Stimulated activated CD4-positive, alpha-beta T cell treated with anti-CD3 and anti-CD28 coated beads, Interleukin-1b, Interleukin-23, amount 100 ng/mL, for 24 hours (primary cell): ENCODE measurements around the gene DPH2.

Source experiments
- DNase-seq, 4 experiments: peaks; one replicate each; pipeline ENCODE4 v3.0.0-alpha.2; 2020; ENCODE audit warnings: low read depth in 4 of 4, low spot score in 1 of 4

Gene DPH2

DNA sequence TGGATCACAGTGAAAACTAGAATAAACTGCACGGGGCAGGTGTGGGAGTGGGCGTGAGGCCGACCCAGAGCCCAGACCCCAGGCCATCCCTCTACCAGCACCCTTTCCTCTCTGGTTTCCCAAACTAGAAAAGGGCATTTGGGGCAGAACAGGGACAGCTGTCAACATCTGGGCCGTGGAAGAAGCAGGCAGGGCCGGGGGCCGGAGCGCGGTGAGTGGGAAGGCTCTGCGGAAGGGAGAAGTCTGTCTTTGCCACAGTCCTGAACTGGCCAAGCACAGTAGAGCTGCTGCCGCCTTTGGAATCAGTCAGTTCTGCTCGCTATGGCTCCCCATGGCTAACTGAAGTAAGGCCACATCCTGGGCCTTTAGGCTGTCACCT lies 28.2 kb downstream of the DPH2 start:
- DNase-seq = no peak

- no peak for DNase-seq
Observed at GRCh38 chr1:43999455-43999854, 29.6 kb downstream of the DPH2 start.

- no peak for DNase-seq
Observed at GRCh38 chr1:44000122-44000665, 30.4 kb downstream of the DPH2 start.

DNA sequence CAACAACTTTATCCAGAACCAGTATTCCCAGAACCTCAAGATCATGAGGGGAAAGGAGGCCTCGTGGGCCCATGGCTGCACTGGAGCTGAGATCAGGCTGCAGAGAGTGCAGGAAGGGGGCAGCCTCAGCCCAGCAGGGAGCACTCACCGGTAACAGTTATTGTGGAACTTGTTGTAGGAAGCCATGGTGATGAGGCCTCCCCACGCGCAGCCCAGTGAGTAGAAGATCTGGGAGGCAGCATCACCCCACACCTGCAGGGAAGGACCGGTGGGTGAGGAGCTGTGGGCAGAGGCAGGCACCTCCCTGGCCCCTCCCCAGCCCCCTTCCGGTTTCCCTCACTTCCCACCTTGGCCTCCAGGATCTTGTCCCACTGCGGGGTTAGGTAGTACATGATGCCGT lies 32.4 kb downstream of the DPH2 start:
- DNase-seq = no peak

DNA sequence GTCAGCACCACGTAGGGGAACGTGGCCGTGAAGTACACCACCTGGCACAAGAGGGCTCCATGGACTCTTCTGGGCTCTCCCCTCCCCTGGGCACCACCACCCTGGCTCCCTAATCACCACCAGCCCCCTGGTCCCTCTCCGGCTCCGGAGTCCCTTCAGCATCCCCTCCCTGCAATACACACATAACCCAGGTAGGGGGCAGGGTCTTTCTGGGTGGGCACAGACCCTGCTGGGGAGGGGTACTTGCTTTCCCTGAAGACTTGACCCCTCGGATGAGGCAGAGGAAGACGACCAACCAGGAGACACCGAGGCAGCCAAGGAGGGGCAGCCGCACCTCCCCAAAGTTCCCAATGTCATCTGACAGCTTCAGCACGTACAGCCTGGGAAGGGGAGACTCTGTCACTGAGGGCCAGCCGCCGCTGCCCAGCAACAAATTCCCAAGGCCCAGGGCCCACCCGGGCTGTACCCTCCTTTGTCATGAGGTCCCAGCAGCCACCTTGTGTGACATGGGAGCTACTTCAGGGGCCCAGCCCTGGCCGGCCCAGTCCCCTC lies 32.9 kb downstream of the DPH2 start:
- DNase-seq = no peak

DNA sequence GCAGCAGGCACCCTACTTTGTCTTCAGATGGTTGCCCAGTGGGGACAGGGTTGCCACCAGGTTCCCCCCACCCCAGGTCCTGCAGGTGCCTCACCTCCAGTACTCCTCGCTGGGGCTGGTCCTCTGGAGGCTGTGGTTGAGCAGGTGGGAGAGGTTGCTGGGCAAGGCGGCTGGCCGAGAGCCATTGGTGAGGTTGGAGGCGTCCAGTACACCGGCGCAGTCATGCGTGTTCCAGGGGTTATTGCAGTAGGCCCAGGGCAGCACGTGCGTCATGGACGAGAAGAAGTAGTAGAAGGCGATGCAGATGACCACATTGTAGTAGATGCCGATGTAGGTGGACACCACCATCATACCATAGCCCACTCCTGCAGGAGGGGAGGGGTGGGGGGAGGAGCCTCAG lies 38.4 kb downstream of the DPH2 start:
- no peak for DNase-seq

DNA sequence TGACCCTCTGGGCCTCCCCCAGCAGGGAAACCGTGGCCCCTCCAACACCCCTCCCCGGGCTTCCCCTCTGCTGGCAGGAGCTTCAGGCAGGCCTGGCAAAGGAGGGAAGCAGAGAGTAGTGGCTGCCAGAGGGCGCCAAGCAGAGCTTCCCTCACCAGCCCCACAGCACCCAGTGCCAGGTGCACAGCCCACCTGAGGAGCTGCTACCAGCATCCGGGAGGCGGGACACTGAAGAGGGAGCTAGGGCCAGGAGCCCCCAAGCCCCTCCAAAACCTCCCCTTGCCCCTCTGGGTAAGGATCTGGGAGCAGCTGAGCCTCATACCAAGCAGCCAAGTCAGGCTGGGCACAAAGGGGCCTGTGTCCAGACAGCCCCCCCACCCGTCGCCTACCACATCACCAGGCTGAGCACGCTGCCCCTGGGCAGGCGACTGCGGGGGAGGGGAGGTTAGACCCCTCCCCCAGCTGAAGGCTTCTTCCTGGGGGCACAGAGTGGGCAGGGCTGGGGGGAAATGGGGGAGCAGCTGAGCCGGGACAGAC lies 41.2 kb downstream of the DPH2 start:
- DNase-seq = no peak

GRCh38 chr1:44012404-44012803 lies 42.6 kb downstream of the DPH2 start:
- DNase-seq = no peak

GRCh38 chr1:44012941-44013609 lies 43.3 kb downstream of the DPH2 start:
- DNase-seq = no peak

DNA sequence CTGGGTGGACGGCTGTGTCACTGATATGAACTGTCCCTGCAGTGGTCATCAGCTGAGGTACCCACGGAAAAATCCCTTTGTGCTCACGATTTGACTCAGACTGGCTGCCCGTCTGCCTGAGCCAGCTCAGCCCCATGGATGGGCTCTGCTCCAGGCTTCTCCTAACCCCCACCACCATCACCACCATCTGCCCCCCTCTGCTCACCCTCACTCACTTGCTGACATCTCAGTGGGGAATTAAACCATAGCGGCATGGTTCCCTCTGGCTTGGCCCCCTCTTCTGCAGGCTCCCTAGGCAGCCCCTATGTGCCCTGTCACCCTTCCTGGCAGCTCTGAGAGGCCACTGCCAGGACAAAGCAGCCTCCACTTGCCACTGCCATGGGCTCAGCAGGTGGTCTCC lies 44.1 kb downstream of the DPH2 start:
- no peak for DNase-seq

DNA sequence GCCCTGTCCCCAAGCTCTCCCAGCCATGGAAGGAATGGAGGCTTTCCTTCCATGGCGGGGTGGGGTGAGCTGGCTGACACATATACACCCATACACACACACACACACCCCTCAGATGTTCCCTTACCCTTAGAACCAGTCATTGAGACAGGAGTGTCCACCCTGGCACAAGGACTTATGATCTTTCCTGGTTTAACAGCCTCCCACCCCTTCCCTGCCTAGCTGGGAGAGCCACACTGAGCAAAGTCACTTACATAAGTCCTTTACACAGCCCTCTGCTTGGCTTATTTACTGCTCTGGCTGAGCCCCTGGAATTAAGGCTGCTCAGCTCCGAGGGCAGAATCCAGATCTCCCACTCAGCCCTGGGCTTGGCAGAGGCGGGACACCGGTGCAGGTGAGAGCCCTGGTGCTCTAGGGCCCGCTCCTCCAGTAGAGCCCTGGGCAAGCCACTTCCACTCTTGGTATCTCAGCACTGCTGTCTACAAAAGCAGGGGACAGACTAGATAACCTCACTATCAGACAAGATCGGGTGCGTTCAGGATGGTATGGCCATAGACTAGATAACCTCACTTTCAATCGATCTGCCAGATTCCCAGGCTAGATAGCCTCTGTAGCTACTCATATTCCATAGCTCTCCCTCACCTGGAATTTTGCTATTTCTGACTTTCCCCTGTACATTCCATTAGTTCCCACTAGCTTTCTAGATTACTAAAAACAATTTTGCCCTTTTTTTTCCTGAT lies 44.7 kb downstream of the DPH2 start:
- no peak for DNase-seq

DNA sequence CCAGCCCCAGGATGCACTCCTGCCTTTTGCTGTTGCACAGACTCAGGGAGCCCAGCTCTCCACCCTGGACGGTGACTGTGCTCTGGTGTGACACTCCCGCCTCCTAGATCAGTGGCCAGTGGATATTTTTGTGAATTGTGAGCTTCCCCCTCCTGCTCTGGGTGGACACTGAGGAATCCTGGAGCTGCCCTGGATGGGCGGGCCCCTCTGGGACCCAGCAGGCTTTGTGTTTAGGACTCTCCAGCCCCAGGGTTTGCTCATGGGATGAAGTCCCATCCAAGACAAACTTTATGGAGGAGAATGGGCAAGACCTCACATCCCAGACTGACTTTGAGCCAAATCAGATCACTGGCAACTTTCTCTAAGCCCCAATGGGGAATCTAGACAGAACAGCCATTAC lies 45.4 kb downstream of the DPH2 start:
- no peak for DNase-seq

GRCh38 chr1:44016041-44016889 lies 46.5 kb downstream of the DPH2 start:
- no peak for DNase-seq

- DNase-seq = no peak
Observed at GRCh38 chr1:44016890-44017400, 47.1 kb downstream of the DPH2 start.

GRCh38 chr1:44019466-44019948 lies 49.7 kb downstream of the DPH2 start:
- DNase-seq = no peak

- no peak for DNase-seq
Observed at GRCh38 chr1:44020464-44020863, 50.7 kb downstream of the DPH2 start.

- no peak for DNase-seq
Observed at GRCh38 chr1:44021156-44021555, 51.3 kb downstream of the DPH2 start.

DNA sequence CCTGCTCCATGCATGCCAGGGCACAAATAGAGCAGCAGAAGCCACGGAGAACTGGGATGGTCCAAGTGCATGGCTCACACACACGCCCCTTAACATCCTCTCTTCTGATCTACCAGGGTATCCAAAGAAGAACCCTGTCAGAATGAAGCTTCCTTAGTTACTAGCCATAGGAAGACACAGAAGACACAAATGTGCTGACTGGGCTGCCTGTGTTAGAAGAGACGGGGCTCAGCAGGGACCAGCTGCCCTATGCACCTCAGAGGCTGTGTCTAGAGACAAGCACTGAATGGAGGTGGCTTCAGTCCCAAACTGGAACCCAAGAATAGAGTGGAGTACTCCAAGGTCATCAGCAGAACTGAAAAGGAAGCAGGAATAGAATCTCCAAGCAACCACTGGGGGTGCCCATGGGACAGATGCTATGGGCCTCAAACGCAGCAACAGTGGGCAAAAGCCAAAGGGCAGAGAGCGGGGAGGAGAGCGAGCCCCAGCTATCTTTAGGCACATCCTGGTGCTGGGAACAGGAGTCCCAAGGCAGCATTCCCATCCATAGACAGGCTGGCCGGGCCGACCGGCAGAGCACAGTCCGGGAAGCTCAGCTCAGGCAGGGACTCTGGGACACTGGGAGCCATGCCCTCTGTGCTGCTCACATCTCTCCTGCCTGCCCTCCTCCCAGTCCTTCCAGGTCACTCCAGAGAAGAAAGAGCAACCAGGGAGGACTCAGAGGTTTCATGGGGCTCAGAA lies 51.9 kb downstream of the DPH2 start:
- DNase-seq = no peak
